Measurements from ENCODE around the gene FAM111A. TPM values are rescaled to one million over a fixed set of nuclear protein-coding genes. Genes with fewer than 3 reads are reported as not detected.
A peak's percentile ranks its signal among the peaks of the same experiment; 100 is the strongest.
"Not testable (repeated sequence)": the region's sequence is repeated elsewhere in the genome, so short reads cannot be mapped to it uniquely, and the experiment has no call there.

Gene FAM111A, protein sequence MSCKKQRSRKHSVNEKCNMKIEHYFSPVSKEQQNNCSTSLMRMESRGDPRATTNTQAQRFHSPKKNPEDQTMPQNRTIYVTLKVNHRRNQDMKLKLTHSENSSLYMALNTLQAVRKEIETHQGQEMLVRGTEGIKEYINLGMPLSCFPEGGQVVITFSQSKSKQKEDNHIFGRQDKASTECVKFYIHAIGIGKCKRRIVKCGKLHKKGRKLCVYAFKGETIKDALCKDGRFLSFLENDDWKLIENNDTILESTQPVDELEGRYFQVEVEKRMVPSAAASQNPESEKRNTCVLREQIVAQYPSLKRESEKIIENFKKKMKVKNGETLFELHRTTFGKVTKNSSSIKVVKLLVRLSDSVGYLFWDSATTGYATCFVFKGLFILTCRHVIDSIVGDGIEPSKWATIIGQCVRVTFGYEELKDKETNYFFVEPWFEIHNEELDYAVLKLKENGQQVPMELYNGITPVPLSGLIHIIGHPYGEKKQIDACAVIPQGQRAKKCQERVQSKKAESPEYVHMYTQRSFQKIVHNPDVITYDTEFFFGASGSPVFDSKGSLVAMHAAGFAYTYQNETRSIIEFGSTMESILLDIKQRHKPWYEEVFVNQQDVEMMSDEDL
- 15.9 to 21.0 TPM (median 18.1 TPM) in 3 replicates for polyA plus RNA-seq
- 8.7 TPM for polyA plus RNA-seq (2011; ENCODE audit: low read depth)
- polyA plus RNA-seq (2011; cell fraction: cytosol; rRNA removed): 6.4 and 17.5 TPM in 2 replicates
- polyA plus RNA-seq (2011; cell fraction: nucleus; rRNA removed): 29.7 and 35.6 TPM in 2 replicates
- 10.5 and 13.5 TPM in 2 replicates for polyA plus RNA-seq (2012; ENCODE audit: low replicate concordance)
- 6.6 to 20.5 TPM (median 9.4 TPM) in 3 replicates for polyA minus RNA-seq
- polyA minus RNA-seq (2011; cell fraction: cytosol; rRNA and poly(A)+ RNA removed): 8.4 TPM
- polyA minus RNA-seq (2011; cell fraction: nucleus; rRNA and poly(A)+ RNA removed): 10.1 and 17.4 TPM in 2 replicates

DNA sequence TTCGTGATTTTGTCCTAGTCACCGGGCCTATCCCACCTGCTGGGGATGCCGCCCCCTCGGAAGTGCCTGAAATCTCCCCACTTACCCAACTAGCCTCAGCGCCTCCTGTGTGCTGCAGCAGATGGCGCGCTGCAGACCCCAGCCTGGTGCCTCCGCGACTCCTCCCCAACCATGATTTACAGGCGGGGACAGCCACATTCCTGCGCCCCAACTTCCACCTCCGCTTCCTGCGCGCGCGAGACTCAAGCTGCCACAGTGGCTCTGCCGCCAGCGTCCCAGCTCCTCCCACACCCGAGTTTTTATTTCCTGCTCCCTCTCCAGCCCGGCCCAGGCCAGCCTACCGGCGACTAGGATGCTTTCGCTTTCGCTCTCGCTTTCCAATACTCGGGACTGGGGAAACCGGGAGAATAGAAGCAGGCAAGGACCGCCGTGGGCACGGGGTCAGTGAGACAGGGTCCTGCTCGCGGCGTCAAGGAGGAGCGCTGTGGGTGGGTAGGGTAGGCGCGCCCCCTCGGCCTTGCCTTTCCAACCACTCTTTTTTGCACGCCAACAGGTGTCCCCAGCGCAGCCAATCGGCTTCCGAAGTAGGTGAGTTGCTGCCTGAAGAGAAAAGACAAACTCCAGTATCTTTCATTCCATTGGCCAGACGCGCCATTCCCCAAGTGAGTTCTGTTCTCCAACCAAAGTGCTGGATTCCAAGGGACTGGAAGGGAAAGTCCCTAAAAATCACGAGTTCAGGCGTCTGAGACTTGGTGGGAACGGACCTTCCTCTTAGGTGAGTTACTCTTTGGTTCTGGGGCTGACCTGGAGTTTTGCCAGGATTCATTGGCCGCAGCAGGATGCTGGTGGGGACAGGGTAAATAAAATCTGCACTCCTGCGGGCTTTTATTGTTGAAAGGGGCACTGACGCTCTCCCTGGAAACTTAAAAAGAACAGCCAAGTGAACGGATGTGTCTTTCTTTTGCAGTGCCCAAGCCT is at the start of gene FAM111A:
Gene FAM111A, plus strand, starts transcription at position 327 of the 978 bp plus-strand sequence. CDS start 6,017 bp downstream, outside the sequence.
- H3K27ac ChIP-seq (ENCODE audit: control insufficient read depth, insufficient read depth, low read length): peak within 1 kb of the TSS; percentile 88
- no peaks in the 10 kb centered on the region for H4K20me1 ChIP-seq (ENCODE audit: control insufficient read depth, extremely low read depth, insufficient read depth, low read length)
- DNase-seq (ENCODE audit: low read depth, low spot score): peak; percentile 78
- peaks cover 14% of the 10 kb centered on the region for H3K79me2 ChIP-seq (ENCODE audit: control insufficient read depth, insufficient read depth, low read length)
- H3K4me2 ChIP-seq (ENCODE audit: control insufficient read depth, extremely low read depth, insufficient read depth, low read depth, low read length): peak within 1 kb of the TSS; percentile 96
- peaks cover 23% of the 10 kb centered on the region for H3K4me1 ChIP-seq (ENCODE audit: control insufficient read depth, extremely low read depth, insufficient read depth, low read length)
- H2AFZ ChIP-seq (ENCODE audit: control insufficient read depth, low read length): peak within 1 kb of the TSS; percentile 94
- dilution Hi-C loops (cut with MboI; ENCODE audit: extremely low pct_ligation_motif_present, low sequenced_read_pairs): no loop called here
- H3K9ac ChIP-seq (ENCODE audit: control insufficient read depth, extremely low read depth, insufficient read depth, low read length): peak within 1 kb of the TSS; percentile 77
- H3K27me3 ChIP-seq (ENCODE audit: control insufficient read depth, extremely low read depth, insufficient read depth, low read length): no peaks in the 10 kb centered on the region
- H3K9me3 ChIP-seq (ENCODE audit: control insufficient read depth, low read depth, low read length): no peaks in the 10 kb centered on the region
- H3K9me1 ChIP-seq (ENCODE audit: control insufficient read depth, extremely low read depth, insufficient read depth, low read length): no peaks in the 10 kb centered on the region
- FAIRE-seq: peak; percentile 82
- H3K4me3 ChIP-seq (ENCODE audit: control insufficient read depth in 2 of 3, extremely low read depth in 1 of 3, insufficient read depth in 2 of 3, low read depth in 1 of 3, low read length in 3 of 3): peak within 1 kb of the TSS; percentile 76 to 89 (median 83)
- peaks cover 0 to 1% of the 10 kb centered on the region in 2 experiments for H3K36me3 ChIP-seq (ENCODE audit: control insufficient read depth in 2 of 2, extremely low read depth in 1 of 2, insufficient read depth in 2 of 2, low read length in 2 of 2)
- TF ChIP-seq CTCF (optimal IDR thresholded peaks at IDR 0.05 in 1 of 3, IDR thresholded peaks at IDR 0.05 in 1 of 3, conservative IDR thresholded peaks at IDR 0.05 in 1 of 3; ENCODE audit: extremely low read depth in 1 of 3, insufficient read depth in 2 of 3, low read length in 3 of 3) (peak; percentile 4 to 47 (median 10)), EZH2 (IDR thresholded peaks at IDR 0.05; ENCODE audit: low read length) (no peak)

DNA sequence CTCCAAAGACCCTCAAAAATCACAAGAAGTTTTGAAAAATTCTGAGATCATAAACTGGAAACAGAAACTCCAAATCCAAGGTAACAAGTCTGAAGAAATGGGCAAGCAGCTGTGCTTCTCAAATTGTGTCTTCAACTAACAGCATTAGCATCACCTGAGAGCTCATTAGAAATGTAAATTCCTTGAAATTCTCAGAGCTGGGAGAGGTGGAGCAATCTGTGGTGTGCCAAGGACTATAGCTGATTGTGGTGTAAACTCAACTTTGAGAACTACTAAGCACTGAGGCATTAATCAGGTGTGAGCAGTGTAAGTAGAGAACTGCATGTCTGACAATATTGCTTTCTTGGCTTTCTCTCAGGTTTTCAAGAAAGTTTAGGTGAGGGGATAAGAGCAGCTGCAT is 49.1 kb upstream of the FAM111A start:
- H3K9me1 ChIP-seq (ENCODE audit: control insufficient read depth, extremely low read depth, insufficient read depth, low read length); H3K36me3 ChIP-seq (ENCODE audit: control insufficient read depth in 2 of 2, extremely low read depth in 1 of 2, insufficient read depth in 2 of 2, low read length in 2 of 2); FAIRE-seq; H2AFZ ChIP-seq (ENCODE audit: control insufficient read depth, low read length); dilution Hi-C loops (cut with MboI; ENCODE audit: extremely low pct_ligation_motif_present, low sequenced_read_pairs); H3K27me3 ChIP-seq (ENCODE audit: control insufficient read depth, extremely low read depth, insufficient read depth, low read length); DNase-seq (ENCODE audit: low read depth, low spot score); H3K4me2 ChIP-seq (ENCODE audit: control insufficient read depth, extremely low read depth, insufficient read depth, low read depth, low read length); H3K4me3 ChIP-seq (ENCODE audit: control insufficient read depth in 2 of 3, extremely low read depth in 1 of 3, insufficient read depth in 2 of 3, low read depth in 1 of 3, low read length in 3 of 3); H3K79me2 ChIP-seq (ENCODE audit: control insufficient read depth, insufficient read depth, low read length); H4K20me1 ChIP-seq (ENCODE audit: control insufficient read depth, extremely low read depth, insufficient read depth, low read length); H3K9me3 ChIP-seq (ENCODE audit: control insufficient read depth, low read depth, low read length); H3K27ac ChIP-seq (ENCODE audit: control insufficient read depth, insufficient read depth, low read length); H3K9ac ChIP-seq (ENCODE audit: control insufficient read depth, extremely low read depth, insufficient read depth, low read length); H3K4me1 ChIP-seq (ENCODE audit: control insufficient read depth, extremely low read depth, insufficient read depth, low read length): not testable (repeated sequence)

DNA sequence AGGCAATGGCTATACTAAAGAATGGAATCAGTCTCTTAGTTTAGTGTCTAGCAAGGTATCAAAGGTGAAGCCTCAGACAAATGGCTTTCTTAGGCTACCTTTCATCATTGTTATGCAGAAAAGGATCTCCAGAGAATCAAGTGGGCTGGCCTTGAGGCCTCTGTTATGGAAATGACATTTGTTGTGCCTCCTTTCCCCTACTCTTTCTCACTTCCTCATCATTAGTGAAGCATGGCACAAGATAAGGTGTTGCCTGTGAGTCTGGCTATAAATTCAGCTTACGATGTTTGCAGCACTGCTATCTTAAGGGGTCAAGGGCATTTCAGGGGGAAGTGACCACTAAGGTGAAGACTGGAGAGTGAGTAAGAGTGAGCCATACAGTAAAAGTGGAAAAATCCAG is 47.4 kb upstream of the FAM111A start:
- H3K9ac ChIP-seq (ENCODE audit: control insufficient read depth, extremely low read depth, insufficient read depth, low read length); H3K4me2 ChIP-seq (ENCODE audit: control insufficient read depth, extremely low read depth, insufficient read depth, low read depth, low read length); H3K4me1 ChIP-seq (ENCODE audit: control insufficient read depth, extremely low read depth, insufficient read depth, low read length); H3K27me3 ChIP-seq (ENCODE audit: control insufficient read depth, extremely low read depth, insufficient read depth, low read length); H3K4me3 ChIP-seq (ENCODE audit: control insufficient read depth in 2 of 3, extremely low read depth in 1 of 3, insufficient read depth in 2 of 3, low read depth in 1 of 3, low read length in 3 of 3); H3K27ac ChIP-seq (ENCODE audit: control insufficient read depth, insufficient read depth, low read length); H3K79me2 ChIP-seq (ENCODE audit: control insufficient read depth, insufficient read depth, low read length); H2AFZ ChIP-seq (ENCODE audit: control insufficient read depth, low read length); H4K20me1 ChIP-seq (ENCODE audit: control insufficient read depth, extremely low read depth, insufficient read depth, low read length); H3K9me1 ChIP-seq (ENCODE audit: control insufficient read depth, extremely low read depth, insufficient read depth, low read length); dilution Hi-C loops (cut with MboI; ENCODE audit: extremely low pct_ligation_motif_present, low sequenced_read_pairs); H3K36me3 ChIP-seq (ENCODE audit: control insufficient read depth in 2 of 2, extremely low read depth in 1 of 2, insufficient read depth in 2 of 2, low read length in 2 of 2); DNase-seq (ENCODE audit: low read depth, low spot score); FAIRE-seq; H3K9me3 ChIP-seq (ENCODE audit: control insufficient read depth, low read depth, low read length): not testable (repeated sequence)
